IPS-18a (cell line): Measurements from ENCODE around the gene KPNA5.

ENCODE experiments used
- H3K27ac ChIP-seq: one replicate; pipeline ENCODE4 v1.5.1; 2013; ENCODE audit warnings: low read length
- H3K27me3 ChIP-seq: one replicate; pipeline ENCODE4 v1.6.1; 2013; ENCODE audit warnings: mild to moderate bottlenecking, low read length; ENCODE audit not compliant: control insufficient read depth, insufficient read depth
- H3K36me3 ChIP-seq: one replicate; pipeline ENCODE4 v1.6.1; 2013; ENCODE audit warnings: low read depth, low read length; ENCODE audit not compliant: control insufficient read depth
- H3K4me1 ChIP-seq: one replicate; pipeline ENCODE4 v1.6.1; 2013; ENCODE audit warnings: low read depth, low read length; ENCODE audit not compliant: control insufficient read depth
- H3K4me3 ChIP-seq: one replicate; pipeline ENCODE4 v1.5.1; 2013; ENCODE audit warnings: low read length
- H3K9ac ChIP-seq: one replicate; pipeline ENCODE4 v1.6.1; 2013; ENCODE audit warnings: mild to moderate bottlenecking, low read length, moderate library complexity
- H3K9me3 ChIP-seq: one replicate; pipeline ENCODE4 v1.6.1; 2013; ENCODE audit warnings: low read depth, low read length; ENCODE audit not compliant: control insufficient read depth

Gene KPNA5

DNA sequence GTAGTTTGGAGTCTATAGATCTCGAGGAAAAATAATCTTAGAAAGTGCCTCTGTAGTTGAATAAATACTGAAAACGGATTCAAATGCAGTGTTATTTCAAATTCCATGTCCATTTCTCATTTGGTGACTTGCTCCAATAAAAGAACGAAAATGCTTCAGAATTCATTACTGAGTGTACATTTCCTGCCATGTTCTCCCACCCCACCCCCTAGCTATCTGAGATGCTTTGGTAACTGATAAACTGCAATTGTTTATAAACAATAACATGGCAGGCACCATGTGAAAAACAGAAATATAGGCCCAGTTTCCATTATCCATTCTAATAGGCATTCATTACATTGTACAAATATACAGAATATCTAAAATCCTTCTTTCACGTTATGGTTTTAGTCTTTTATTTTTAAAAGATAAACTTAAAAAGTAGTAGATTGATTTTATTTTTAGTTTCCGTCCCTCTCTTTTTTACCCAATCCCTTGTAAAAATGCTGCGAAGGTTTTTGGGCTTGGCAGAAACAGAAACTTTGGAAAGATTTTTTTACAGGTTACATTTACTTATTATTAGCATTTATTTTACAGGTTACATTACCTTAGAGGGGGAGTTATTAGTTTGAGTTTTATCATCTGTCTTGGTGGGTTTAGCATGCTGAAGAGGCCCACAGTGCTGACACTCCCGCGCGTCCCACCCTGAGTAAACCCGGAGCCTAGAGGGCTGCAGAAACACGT lies 83.1 kb downstream of the KPNA5 start:
- Histone ChIP-seq H3K9me3 (no peaks in the 10 kb centered on the region), H3K27ac (no peak overlapping the region), H3K4me3 (peak overlapping the region; percentile 53), H3K27me3 (peaks cover 49% of the 10 kb centered on the region), H3K9ac (no peak overlapping the region), H3K4me1 (peaks cover 7% of the 10 kb centered on the region), H3K36me3 (no peaks in the 10 kb centered on the region)

DNA sequence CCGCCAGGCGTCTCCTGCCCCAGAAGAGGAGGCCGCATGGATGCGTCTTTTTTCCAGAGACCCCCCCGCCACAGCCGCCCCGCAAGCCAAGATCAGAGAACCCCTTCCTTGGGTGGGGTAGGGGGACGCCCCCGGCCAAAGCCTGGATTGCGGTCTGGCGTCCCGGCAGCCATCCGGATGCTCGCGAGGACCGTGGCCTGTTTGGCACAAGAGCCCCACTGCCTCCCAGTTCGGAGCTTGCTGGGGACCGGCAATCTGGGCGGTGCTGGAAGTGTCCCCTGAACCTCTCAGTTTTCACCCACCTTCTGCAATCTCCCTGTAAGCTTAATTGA lies 83.6 kb downstream of the KPNA5 start:
- Histone ChIP-seq H3K9ac (no peak overlapping the region), H3K9me3 (no peaks in the 10 kb centered on the region), H3K27ac (no peak overlapping the region), H3K4me1 (peaks cover 7% of the 10 kb centered on the region), H3K4me3 (peak overlapping the region; percentile 53), H3K36me3 (no peaks in the 10 kb centered on the region), H3K27me3 (peaks cover 49% of the 10 kb centered on the region)

- Histone ChIP-seq H3K27ac (no peak within 1 kb of the TSS), H3K4me1 (peaks cover 7% of the 10 kb centered on the region), H3K4me3 (peak within 1 kb of the TSS; percentile 53), H3K9me3 (no peaks in the 10 kb centered on the region), H3K36me3 (no peaks in the 10 kb centered on the region), H3K27me3 (peaks cover 49% of the 10 kb centered on the region), H3K9ac (no peak within 1 kb of the TSS)
Measured at GRCh38 chr6:116764961-116765841, 84.2 kb downstream of the KPNA5 start, which contains the start of gene FAM162B. FAM162B (minus strand) TSS chr6:116765719; CDS start chr6:116765576, 143 bp downstream.

GRCh38 chr6:116766506-116767176 lies 85.6 kb downstream of the KPNA5 start:
- no peak overlapping the region for H3K9ac ChIP-seq
- no peak overlapping the region for H3K4me3 ChIP-seq
- peaks cover 7% of the 10 kb centered on the region for H3K4me1 ChIP-seq
- no peaks in the 10 kb centered on the region for H3K9me3 ChIP-seq
- peaks cover 49% of the 10 kb centered on the region for H3K27me3 ChIP-seq
- no peak overlapping the region for H3K27ac ChIP-seq
- no peaks in the 10 kb centered on the region for H3K36me3 ChIP-seq

GRCh38 chr6:116767715-116768114 lies 86.7 kb downstream of the KPNA5 start:
- Histone ChIP-seq H3K4me3 (no peak overlapping the region), H3K27me3 (peaks cover 49% of the 10 kb centered on the region), H3K27ac (no peak overlapping the region), H3K9me3 (no peaks in the 10 kb centered on the region), H3K4me1 (no peaks in the 10 kb centered on the region), H3K9ac (no peak overlapping the region), H3K36me3 (no peaks in the 10 kb centered on the region)

DNA sequence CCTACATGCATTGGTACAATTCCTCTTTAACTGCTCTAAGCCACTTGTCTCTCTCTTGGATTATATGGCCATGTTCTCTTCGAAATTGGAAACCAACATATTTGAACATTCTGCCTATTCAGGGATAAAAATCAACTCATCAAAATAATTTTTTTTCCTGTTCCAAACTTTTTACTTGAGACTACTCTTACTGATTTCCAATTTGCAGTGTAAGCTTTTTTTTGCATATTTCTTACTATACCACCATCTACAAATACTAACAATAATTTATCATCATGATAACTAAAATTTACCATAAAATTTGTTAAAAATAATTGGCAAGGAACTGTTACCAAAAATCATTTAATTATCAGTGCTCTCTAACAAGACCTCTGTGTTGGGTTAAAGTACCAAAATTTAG lies 91.4 kb downstream of the KPNA5 start:
- Histone ChIP-seq H3K36me3 (no peaks in the 10 kb centered on the region), H3K4me1 (no peaks in the 10 kb centered on the region), H3K4me3 (no peak overlapping the region), H3K9me3 (no peaks in the 10 kb centered on the region), H3K9ac (no peak overlapping the region), H3K27ac (no peak overlapping the region), H3K27me3 (peaks cover 4% of the 10 kb centered on the region)

DNA sequence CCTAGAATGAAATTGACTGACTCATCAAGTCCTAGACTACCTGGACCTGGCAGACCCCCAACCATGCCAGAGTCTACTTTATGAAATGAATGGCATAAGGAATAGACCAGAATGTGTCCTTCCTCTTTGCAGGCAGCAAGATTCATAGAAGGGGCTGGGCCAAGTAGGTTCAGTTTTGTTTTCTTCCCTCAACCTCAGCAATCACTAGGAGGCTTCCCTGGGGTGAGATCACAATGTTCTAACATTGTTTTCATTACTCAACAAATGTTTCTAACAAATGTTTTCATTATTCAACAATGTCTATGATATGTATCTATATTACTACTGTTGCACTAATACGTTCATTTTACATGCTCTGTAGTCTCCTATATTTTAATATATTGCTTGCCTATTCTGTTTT lies 92.9 kb downstream of the KPNA5 start:
- no peak overlapping the region for H3K27ac ChIP-seq
- H3K4me1 ChIP-seq, result no peaks in the 10 kb centered on the region
- no peaks in the 10 kb centered on the region for H3K9me3 ChIP-seq
- H3K9ac ChIP-seq, result no peak overlapping the region
- H3K36me3 ChIP-seq, result no peaks in the 10 kb centered on the region
- no peak overlapping the region for H3K4me3 ChIP-seq
- no peaks in the 10 kb centered on the region for H3K27me3 ChIP-seq

GRCh38 chr6:116779573-116780164 lies 98.7 kb downstream of the KPNA5 start:
- Histone ChIP-seq H3K4me3 (no peak overlapping the region), H3K36me3 (no peaks in the 10 kb centered on the region), H3K4me1 (no peaks in the 10 kb centered on the region), H3K9ac (no peak overlapping the region), H3K9me3 (no peaks in the 10 kb centered on the region), H3K27me3 (no peaks in the 10 kb centered on the region), H3K27ac (no peak overlapping the region)

GRCh38 chr6:116783852-116784251 lies 102.8 kb downstream of the KPNA5 start:
- no peak overlapping the region for H3K9ac ChIP-seq

More at GRCh38 chr6:116783852-116784251, 102.8 kb downstream of the KPNA5 start:
- no peaks in the 10 kb centered on the region for H3K9me3 ChIP-seq
- H3K4me1 ChIP-seq, result no peaks in the 10 kb centered on the region
- no peak overlapping the region for H3K27ac ChIP-seq
- no peaks in the 10 kb centered on the region for H3K27me3 ChIP-seq
- H3K36me3 ChIP-seq, result no peaks in the 10 kb centered on the region
- H3K4me3 ChIP-seq, result no peak overlapping the region
